Astrocyte of the cerebellum (primary cell): ENCODE measurements around the gene GPR17.

Source experiments
- DNase-seq: peaks from one replicate; pipeline ENCODE4 v3.0.0-alpha.2; 2011; ENCODE audit warnings: low read depth
- H3K4me3 ChIP-seq: 2 replicates; pipeline ENCODE4 v1.5.1; 2011; ENCODE audit warnings: mild to moderate bottlenecking, low read depth, low read length, moderate library complexity
- CTCF ChIP-seq: IDR thresholded peaks from 2 replicates; pipeline ENCODE4 v1.5.1; 2012; ENCODE audit warnings: low read length, low read depth, moderate library complexity, mild to moderate bottlenecking; ENCODE audit errors: missing control alignments
- in situ Hi-C: cut with HindIII; loops from 2 replicates; pipeline ENCODE4 v1.10.0; 2017; ENCODE audit warnings: low sequenced_read_pairs

The GPR17 gene

GRCh38 chr2:127609031-127609751 is 36.8 kb upstream of the GPR17 start:
- no peak for TF ChIP-seq CTCF
- in situ Hi-C loops: no loop called here
- no peak for DNase-seq
- H3K4me3 ChIP-seq: no peak overlapping the region

- in situ Hi-C loops: no loop called here
- no peak for TF ChIP-seq CTCF
- DNase-seq: no peak
- no peak overlapping the region for H3K4me3 ChIP-seq
Measured at GRCh38 chr2:127609818-127610217, 36.1 kb upstream of the GPR17 start.

- in situ Hi-C loops: no loop called here
- DNase-seq: no peak
- TF ChIP-seq CTCF: no peak
- no peak overlapping the region for H3K4me3 ChIP-seq
Measured at GRCh38 chr2:127610561-127610960, 35.4 kb upstream of the GPR17 start.

- DNase-seq: no peak
- TF ChIP-seq CTCF: no peak
- in situ Hi-C loops: no loop called here
- H3K4me3 ChIP-seq: no peak overlapping the region
Measured at GRCh38 chr2:127611076-127611925, 34.7 kb upstream of the GPR17 start.

- no peak overlapping the region for H3K4me3 ChIP-seq
- no peak for DNase-seq
- TF ChIP-seq CTCF: no peak
- in situ Hi-C loops: no loop called here
Measured at GRCh38 chr2:127612111-127612822, 33.7 kb upstream of the GPR17 start.

GRCh38 chr2:127614246-127614645 is 31.7 kb upstream of the GPR17 start:
- in situ Hi-C loops: no loop called here
- no peak overlapping the region for H3K4me3 ChIP-seq

More at GRCh38 chr2:127614246-127614645, 31.7 kb upstream of the GPR17 start:
- DNase-seq: no peak
- no peak for TF ChIP-seq CTCF
